ENCODE data around the gene HACD2.

The HACD2 gene

GRCh38 chr3:123568875-123569274, 16.0 kb downstream of the HACD2 start:
- no peak for FAIRE-seq

- FAIRE-seq, result no peak
Observed at GRCh38 chr3:123568034-123568433, 16.8 kb downstream of the HACD2 start.

GRCh38 chr3:123564056-123564455, 20.8 kb downstream of the HACD2 start:
- no peak for FAIRE-seq

- FAIRE-seq, result no peak
Observed at GRCh38 chr3:123562547-123562946, 22.3 kb downstream of the HACD2 start.

- FAIRE-seq, result no peak
Observed at GRCh38 chr3:123561188-123561587, 23.7 kb downstream of the HACD2 start.

- FAIRE-seq, result peak; percentile 75
Observed at GRCh38 chr3:123559040-123559861, 25.6 kb downstream of the HACD2 start.

GRCh38 chr3:123553536-123553935, 31.3 kb downstream of the HACD2 start:
- no peak for FAIRE-seq

- no peak for FAIRE-seq
Observed at GRCh38 chr3:123552768-123553167, 32.1 kb downstream of the HACD2 start.

GRCh38 chr3:123552095-123552714, 32.6 kb downstream of the HACD2 start:
- FAIRE-seq, result no peak

- no peak for FAIRE-seq
Observed at GRCh38 chr3:123547881-123548519, 36.9 kb downstream of the HACD2 start.

GRCh38 chr3:123546133-123546755, 38.6 kb downstream of the HACD2 start:
- no peak for FAIRE-seq

- FAIRE-seq, result no peak
Observed at GRCh38 chr3:123543950-123544349, 40.9 kb downstream of the HACD2 start.

- no peak for FAIRE-seq
Observed at GRCh38 chr3:123540285-123540684, 44.6 kb downstream of the HACD2 start.

GRCh38 chr3:123536153-123536895, 48.5 kb downstream of the HACD2 start:
- no peak for FAIRE-seq

- no peak for FAIRE-seq
Observed at GRCh38 chr3:123535580-123535979, 49.3 kb downstream of the HACD2 start.

GRCh38 chr3:123534264-123534663, 50.6 kb downstream of the HACD2 start:
- FAIRE-seq, result peak; percentile 47

- FAIRE-seq, result no peak
Observed at GRCh38 chr3:123533554-123534159, 51.2 kb downstream of the HACD2 start.

GRCh38 chr3:123528130-123528529, 56.7 kb downstream of the HACD2 start:
- no peak for FAIRE-seq

- FAIRE-seq, result no peak
Observed at GRCh38 chr3:123527046-123527445, 57.8 kb downstream of the HACD2 start.

GRCh38 chr3:123526474-123526873, 58.4 kb downstream of the HACD2 start:
- no peak for FAIRE-seq

GRCh38 chr3:123525433-123525832, 59.4 kb downstream of the HACD2 start:
- FAIRE-seq, result no peak

- FAIRE-seq, result no peak
Observed at GRCh38 chr3:123524981-123525380, 59.9 kb downstream of the HACD2 start.

Measured in colon (tissue), 2 donors.